T-cell (primary cell): ENCODE data around the gene SERPINA5. TPM values are rescaled to one million over a fixed set of nuclear protein-coding genes. Genes with fewer than 3 reads are reported as not detected.
"Not testable (repeated sequence)": the region's sequence is repeated elsewhere in the genome, so short reads cannot be mapped to it uniquely, and the experiment has no call there.

Experiments
- ATAC-seq, 4 experiments: fragments of 200-7000 bp in 3 of 4; fragments of 150-1000 bp in 1 of 4; cut with Tn5 transposase; replicated peaks in 1 of 4; 1 replicate in 3 of 4; 2 replicates in 1 of 4; pipeline ENCODE4 v1.10.0; 2021; ENCODE audit warnings: moderate library complexity in 3 of 4, mild to moderate bottlenecking in 2 of 4, moderate number of reproducible peaks in 1 of 4
- CTCF ChIA-PET, 2 donors: fragments of 300-600 bp; sonication (Branson Sonifier 250); formaldehyde crosslinking; loops; one replicate each; lab custom pipeline; 2022; ENCODE audit warnings: antibody characterized with exemption in 2 of 2; lab: Charles Lee
- POLR2A ChIA-PET, 2 donors: fragments of 300-600 bp; sonication (Branson Sonifier 250); formaldehyde crosslinking; loops; one replicate each; lab custom pipeline; 2022; ENCODE audit warnings: antibody characterized with exemption in 2 of 2; lab: Charles Lee
- DNase-seq, 35 experiments: peaks; one replicate each; pipeline versions ENCODE4 v3.0.0 to v3.0.0-alpha.2; 2013 to 2023
- H3K27ac ChIP-seq: one replicate; pipeline ENCODE4 v1.5.1; 2013; ENCODE audit warnings: low read length
- H3K27me3 ChIP-seq, 2 experiments: replicated peaks in 1 of 2; 1 replicate in 1 of 2; 2 replicates in 1 of 2; pipeline versions ENCODE4 v1.6.1 to v1.7.0; 2013; ENCODE audit warnings: low read length in 1 of 2, mixed read lengths in 1 of 2; ENCODE audit not compliant: control insufficient read depth in 2 of 2, insufficient read depth in 2 of 2; ENCODE audit errors: extremely low read depth in 1 of 2
- H3K36me3 ChIP-seq, 2 donors: 1 replicate in 1 of 2; 2 replicates in 1 of 2; pipeline versions ENCODE4 v1.6.1 to v1.7.0; 2013; ENCODE audit warnings: low read length in 1 of 2; ENCODE audit not compliant: control insufficient read depth in 2 of 2, insufficient read depth in 1 of 2; ENCODE audit errors: extremely low read depth in 1 of 2
- H3K4me1 ChIP-seq, 2 experiments: 1 replicate in 1 of 2; 2 replicates in 1 of 2; pipeline versions ENCODE4 v1.6.1 to v1.7.0; 2013; ENCODE audit warnings: low read length in 2 of 2, mixed read lengths in 1 of 2; ENCODE audit not compliant: insufficient read depth in 2 of 2, control insufficient read depth in 1 of 2; ENCODE audit errors: extremely low read depth in 1 of 2
- H3K4me3 ChIP-seq, 2 donors: 1 replicate in 1 of 2; 2 replicates in 1 of 2; pipeline versions ENCODE4 v1.5.1 to v1.7.0; 2013; ENCODE audit warnings: mild to moderate bottlenecking in 2 of 2, low read length in 1 of 2, moderate library complexity in 1 of 2; ENCODE audit not compliant: control insufficient read depth in 1 of 2; ENCODE audit errors: extremely low read depth in 1 of 2
- H3K9me3 ChIP-seq: 2 replicates; pipeline ENCODE4 v1.7.0; 2013
- H3K27ac Mint-ChIP-seq, 2 donors: one replicate each; pipeline ENCODE4 v1.8.0; 2020 to 2021; ENCODE audit warnings: mild to moderate bottlenecking in 2 of 2, mixed read lengths in 2 of 2
- H3K27me3 Mint-ChIP-seq, 2 donors: one replicate each; pipeline ENCODE4 v1.8.0; 2021 to 2022; ENCODE audit warnings: mixed read lengths in 2 of 2
- H3K36me3 Mint-ChIP-seq: one replicate; pipeline ENCODE4 v1.8.0; 2021; ENCODE audit warnings: mixed read lengths
- H3K4me1 Mint-ChIP-seq, 3 donors: one replicate each; pipeline ENCODE4 v1.8.0; 2020 to 2022; ENCODE audit warnings: mixed read lengths in 3 of 3, mild to moderate bottlenecking in 1 of 3
- H3K4me3 Mint-ChIP-seq, 3 donors: one replicate each; pipeline ENCODE4 v1.8.0; 2020 to 2022; ENCODE audit warnings: mild to moderate bottlenecking in 3 of 3, mixed read lengths in 3 of 3, moderate library complexity in 3 of 3
- H3K9me3 Mint-ChIP-seq, 3 donors: one replicate each; pipeline ENCODE4 v1.8.0; 2020 to 2022; ENCODE audit warnings: mixed read lengths in 3 of 3
- WGBS: methylation state at CpG from one replicate; pipeline ENCODE4 v1.1.5; 2013; ENCODE audit warnings: missing lambda C conversion rate; ENCODE audit not compliant: insufficient coverage; 5-methylcytosine and 5-hydroxymethylcytosine counted together
- total RNA-seq, 35 experiments: library from RNA in 6 of 35; stranded (reverse) in 6 of 35; fragments of 120-200 nt in 1 of 35; gene quantifications; one replicate each; pipeline versions ENCODE4 v1.2.1 to v1.2.4 and lab custom pipeline; 2013 to 2026

SERPINA5 gene
- total RNA-seq, 5 donors from 2014 or later (not counting 1 experiment from before 2014, with no cell fraction given) = 0.92 to 1.1 (median 0.99) TPM; not detected in 2

- Histone ChIP-seq H3K4me1 (no peaks in the 10 kb centered on the region), H3K27ac (no peak overlapping the region), H3K9me3 (no peaks in the 10 kb centered on the region), H3K4me3 (no peak overlapping the region), H3K36me3 (no peaks in the 10 kb centered on the region), H3K27me3 (peaks cover 0 to 12% of the 10 kb centered on the region in 2 experiments)
- POLR2A ChIA-PET = no interaction called here
- no peak for ATAC-seq
- H3K27ac Mint-ChIP-seq = no peak overlapping the region
- H3K27me3 Mint-ChIP-seq = peaks cover 0 to 10% of the 10 kb centered on the region in 2 donors
- no peaks in the 10 kb centered on the region for H3K4me1 Mint-ChIP-seq
- no peak for DNase-seq
- no peaks in the 10 kb centered on the region for H3K36me3 Mint-ChIP-seq
- no peak overlapping the region for H3K4me3 Mint-ChIP-seq
- H3K9me3 Mint-ChIP-seq = no peaks in the 10 kb centered on the region
- CTCF ChIA-PET = no interaction called here
- no CpG with 5 or more reads among the region's 2 CpGs for WGBS
Observed at GRCh38 chr14:94636744-94637412, 55.7 kb downstream of the SERPINA5 start.

DNA sequence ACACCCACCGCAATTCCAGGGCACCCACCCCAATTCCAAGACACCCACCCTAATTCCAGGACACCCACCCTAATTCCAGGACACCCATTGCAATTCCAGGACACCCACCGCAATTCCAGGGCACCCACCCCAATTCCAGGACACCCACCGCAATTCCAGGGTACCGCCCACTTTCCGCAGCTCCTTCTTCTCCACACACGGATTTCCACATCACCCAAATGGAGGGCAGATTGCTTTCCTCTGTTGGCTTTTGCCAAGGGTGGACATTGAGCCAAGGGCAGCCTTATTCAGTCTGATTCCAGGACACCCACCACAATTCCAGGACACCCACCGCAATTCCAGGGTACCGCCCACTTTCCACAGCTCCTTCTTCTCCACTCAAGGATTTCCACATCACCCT is 56.6 kb downstream of the SERPINA5 start:
- H3K4me1 ChIP-seq, H3K27me3 ChIP-seq, H3K9me3 Mint-ChIP-seq, H3K4me3 ChIP-seq, H3K9me3 ChIP-seq, H3K4me1 Mint-ChIP-seq, H3K36me3 Mint-ChIP-seq, H3K27ac ChIP-seq, H3K4me3 Mint-ChIP-seq, H3K36me3 ChIP-seq, ATAC-seq, POLR2A ChIA-PET, H3K27ac Mint-ChIP-seq, CTCF ChIA-PET, H3K27me3 Mint-ChIP-seq, DNase-seq: not testable (repeated sequence)
- 87% methylated on average over 7 of the region's 8 CpGs for WGBS

DNA sequence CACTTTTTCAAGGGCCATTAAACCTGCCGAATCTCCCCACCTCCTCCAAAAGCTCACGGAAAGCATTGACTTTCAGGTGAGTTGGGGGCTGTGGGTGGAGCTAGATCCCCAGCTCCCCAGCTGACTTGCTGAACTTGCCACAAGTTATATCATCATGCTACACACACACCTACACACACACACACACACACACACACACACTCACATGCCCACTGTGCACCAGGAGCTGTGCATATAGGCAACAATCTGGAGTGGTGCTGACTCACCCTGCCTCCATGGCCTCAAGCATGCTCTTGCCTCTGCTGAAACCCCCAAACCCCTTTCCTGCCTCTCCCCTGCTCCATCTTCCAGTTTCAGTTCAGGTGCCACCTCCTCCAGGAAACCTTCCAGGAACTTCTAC is 57.1 kb downstream of the SERPINA5 start:
- H3K4me1 ChIP-seq = no peaks in the 10 kb centered on the region
- POLR2A ChIA-PET = no interaction called here
- H3K4me3 ChIP-seq = no peak overlapping the region
- Mint-ChIP-seq H3K4me1 (no peaks in the 10 kb centered on the region), H3K9me3 (no peaks in the 10 kb centered on the region), H3K36me3 (no peaks in the 10 kb centered on the region), H3K4me3 (no peak overlapping the region), H3K27me3 (peaks cover 0 to 10% of the 10 kb centered on the region in 2 donors), H3K27ac (no peak overlapping the region)
- no peaks in the 10 kb centered on the region for H3K36me3 ChIP-seq
- no peaks in the 10 kb centered on the region for H3K9me3 ChIP-seq
- no peak overlapping the region for H3K27ac ChIP-seq
- no CpG with 5 or more reads among the region's 2 CpGs for WGBS
- CTCF ChIA-PET = no interaction called here
- H3K27me3 ChIP-seq = peaks cover 0 to 10% of the 10 kb centered on the region in 2 experiments
- no peak for DNase-seq
- ATAC-seq = no peak

DNA sequence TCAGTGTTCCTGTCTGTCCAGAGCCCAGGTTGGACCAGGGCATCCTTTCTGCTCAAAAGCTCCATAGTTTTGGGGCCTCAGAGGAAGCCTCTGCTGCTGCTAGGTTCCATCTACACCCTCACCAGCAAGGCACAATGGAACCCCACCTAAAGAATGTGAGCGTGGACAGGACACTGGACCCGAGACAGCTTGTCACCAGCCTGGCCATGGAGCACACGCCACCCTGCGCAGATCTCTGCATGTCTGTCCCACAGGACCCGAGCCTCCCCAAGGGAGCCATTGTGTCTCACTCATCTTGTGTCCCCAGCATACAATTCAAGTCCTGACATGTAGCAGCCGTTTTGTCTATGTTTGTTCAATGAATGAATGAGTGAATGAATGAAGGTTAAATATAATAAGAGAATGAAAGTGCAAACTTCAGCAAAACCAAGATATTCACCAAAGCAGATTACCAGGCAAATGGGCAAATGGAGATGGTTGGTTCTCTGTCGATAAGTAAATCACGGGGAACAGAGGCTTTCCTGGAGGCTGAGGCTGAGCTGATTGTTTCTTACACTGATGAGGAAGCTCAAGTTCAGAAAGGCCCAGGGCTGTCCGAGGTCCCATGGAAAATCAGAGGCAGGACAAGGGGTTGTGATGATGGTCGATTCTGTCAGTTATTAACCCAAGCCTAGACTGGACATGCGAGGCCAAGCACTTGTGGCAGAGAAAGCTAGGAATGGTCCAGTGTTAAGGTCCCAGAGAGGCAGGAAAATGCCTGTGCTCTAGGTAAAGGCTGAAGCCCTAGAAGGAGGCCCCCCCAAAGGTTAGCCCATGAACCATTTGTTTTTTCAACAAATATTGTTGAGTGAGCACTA is 58.0 kb downstream of the SERPINA5 start:
- peaks cover 4% of the 10 kb centered on the region in 2 donors for H3K27me3 Mint-ChIP-seq
- no peak overlapping the region for H3K27ac Mint-ChIP-seq
- whole genome bisulfite sequencing = 75% methylated on average over 7 of the region's 11 CpGs
- no peaks in the 10 kb centered on the region for H3K36me3 Mint-ChIP-seq
- ATAC-seq = peak in 1 of 4 experiments; percentile 9
- no peak for DNase-seq
- H3K9me3 ChIP-seq = no peaks in the 10 kb centered on the region
- H3K27ac ChIP-seq = no peak overlapping the region
- H3K36me3 ChIP-seq = no peaks in the 10 kb centered on the region
- H3K9me3 Mint-ChIP-seq = no peaks in the 10 kb centered on the region
- POLR2A ChIA-PET = no interaction called here
- no peak overlapping the region for H3K4me3 Mint-ChIP-seq
- CTCF ChIA-PET = no interaction called here
- peaks cover 0 to 9% of the 10 kb centered on the region in 2 experiments for H3K27me3 ChIP-seq
- H3K4me1 ChIP-seq = no peaks in the 10 kb centered on the region
- H3K4me1 Mint-ChIP-seq = no peaks in the 10 kb centered on the region
- no peak overlapping the region for H3K4me3 ChIP-seq

DNA sequence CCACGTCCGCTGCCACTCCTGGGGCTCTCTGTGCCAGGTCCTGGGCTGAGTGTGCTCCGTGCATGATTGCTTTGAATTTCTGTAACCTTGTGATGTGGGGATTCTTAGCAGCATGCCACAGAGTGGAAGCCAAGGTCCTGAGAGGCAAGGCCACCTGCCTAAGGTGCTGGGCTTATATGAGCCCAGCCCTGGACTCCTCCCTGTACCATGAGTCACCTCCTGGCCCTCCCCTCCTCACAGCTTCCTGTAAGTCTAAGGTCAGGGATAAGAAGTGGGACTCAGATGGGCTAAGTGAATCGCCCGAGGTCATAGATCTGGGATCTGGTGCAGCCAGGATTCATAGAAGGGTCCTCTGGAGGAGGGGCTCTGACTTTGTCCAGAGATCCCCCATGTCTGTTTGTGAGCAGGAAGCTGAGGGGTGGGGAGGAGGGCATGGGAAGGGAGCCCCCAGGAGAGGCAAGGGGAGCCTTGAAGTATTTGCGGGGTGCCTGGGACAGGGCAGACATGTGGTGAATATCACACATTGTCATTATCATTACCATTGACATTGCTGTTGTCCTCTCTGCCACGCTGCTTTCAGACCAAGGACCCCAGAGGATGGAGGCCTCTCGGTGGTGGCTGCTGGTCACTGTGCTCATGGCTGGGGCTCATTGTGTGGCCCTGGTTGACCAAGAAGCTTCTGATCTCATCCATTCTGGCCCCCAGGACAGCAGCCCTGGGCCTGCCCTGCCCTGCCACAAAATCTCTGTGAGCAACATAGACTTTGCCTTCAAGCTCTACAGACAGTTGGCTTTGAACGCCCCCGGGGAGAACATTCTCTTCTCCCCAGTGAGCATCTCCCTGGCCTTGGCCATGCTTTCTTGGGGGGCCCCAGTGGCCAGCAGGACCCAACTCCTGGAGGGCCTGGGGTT is 59.8 kb downstream of the SERPINA5 start:
- ChIA-PET POLR2A (no interaction called here), CTCF (no interaction called here)
- Mint-ChIP-seq H3K4me1 (no peaks in the 10 kb centered on the region), H3K27me3 (peaks cover 8 to 10% of the 10 kb centered on the region in 2 donors), H3K9me3 (peaks cover 0 to 4% (median 2%) of the 10 kb centered on the region in 3 donors), H3K4me3 (no peak overlapping the region), H3K27ac (no peak overlapping the region), H3K36me3 (no peaks in the 10 kb centered on the region)
- no peak overlapping the region for H3K4me3 ChIP-seq
- H3K4me1 ChIP-seq = no peaks in the 10 kb centered on the region
- H3K27ac ChIP-seq = no peak overlapping the region
- DNase-seq = no peak
- peaks cover 0 to 12% of the 10 kb centered on the region in 2 experiments for H3K27me3 ChIP-seq
- ATAC-seq = no peak
- 75% methylated on average over 7 of the region's 10 CpGs for WGBS
- H3K36me3 ChIP-seq = no peaks in the 10 kb centered on the region
- H3K9me3 ChIP-seq = no peaks in the 10 kb centered on the region

GRCh38 chr14:94641632-94641955 is 60.4 kb downstream of the SERPINA5 start:
- CTCF ChIA-PET = interaction anchor here in 1 of 2 donors (0.5 kb wide), 1 partner anchor 338 kb away, joined by 3 read pairs; no protein-coding TSS in a partner anchor

More at GRCh38 chr14:94641632-94641955, 60.4 kb downstream of the SERPINA5 start:
- Histone ChIP-seq H3K36me3 (no peaks in the 10 kb centered on the region), H3K27me3 (peaks cover 0 to 12% of the 10 kb centered on the region in 2 experiments), H3K4me1 (no peaks in the 10 kb centered on the region), H3K9me3 (no peaks in the 10 kb centered on the region), H3K27ac (no peak overlapping the region), H3K4me3 (no peak overlapping the region)
- DNase-seq (no peak), ATAC-seq (no peak)
- no peak overlapping the region for H3K27ac Mint-ChIP-seq
- WGBS = 87% methylated on average over 9 of the region's 12 CpGs
- peaks cover 0 to 6% (median 4%) of the 10 kb centered on the region in 3 donors for H3K9me3 Mint-ChIP-seq
- POLR2A ChIA-PET = no interaction called here
- H3K4me1 Mint-ChIP-seq = no peaks in the 10 kb centered on the region
- H3K27me3 Mint-ChIP-seq = peaks cover 8 to 10% of the 10 kb centered on the region in 2 donors
- H3K36me3 Mint-ChIP-seq = no peaks in the 10 kb centered on the region
- H3K4me3 Mint-ChIP-seq = no peak overlapping the region
